ENCODE measurements around the gene DCAF11.

Gene DCAF11

DNA sequence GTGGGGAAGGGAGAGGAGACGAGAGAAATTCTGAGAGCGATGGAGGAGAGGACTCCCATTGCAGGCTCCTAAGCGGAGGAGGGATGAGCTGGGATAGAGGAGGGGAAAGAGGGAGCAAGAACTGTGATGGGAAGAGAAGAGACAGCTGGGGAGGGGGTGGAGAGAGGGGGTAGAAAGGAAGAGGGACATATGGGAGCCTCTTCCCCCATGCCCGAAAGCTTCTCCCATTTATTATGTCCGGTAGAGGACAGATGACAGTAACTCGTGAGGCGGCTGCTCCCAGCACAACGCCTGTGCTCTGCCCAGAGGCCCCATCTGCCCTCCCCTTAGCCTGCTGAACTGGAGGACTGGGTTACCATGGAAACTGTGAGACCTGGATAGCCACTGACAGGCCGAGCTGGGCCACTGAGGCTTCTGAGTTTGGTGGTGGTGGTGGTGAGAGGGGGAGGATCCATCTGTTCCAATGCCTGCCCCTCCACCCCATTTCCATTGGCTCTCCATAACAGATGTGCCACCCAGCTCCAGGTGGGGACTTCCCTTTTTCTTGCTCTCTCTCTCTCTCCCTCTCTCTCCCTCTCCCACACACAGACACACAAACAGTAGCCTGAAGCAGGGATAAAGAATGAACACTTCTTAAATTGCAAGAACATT is 35.0 kb upstream of the DCAF11 start:
- no peak for DNase-seq

GRCh38 chr14:24080142-24080530 is 34.4 kb upstream of the DCAF11 start:
- DNase-seq, result no peak

DNA sequence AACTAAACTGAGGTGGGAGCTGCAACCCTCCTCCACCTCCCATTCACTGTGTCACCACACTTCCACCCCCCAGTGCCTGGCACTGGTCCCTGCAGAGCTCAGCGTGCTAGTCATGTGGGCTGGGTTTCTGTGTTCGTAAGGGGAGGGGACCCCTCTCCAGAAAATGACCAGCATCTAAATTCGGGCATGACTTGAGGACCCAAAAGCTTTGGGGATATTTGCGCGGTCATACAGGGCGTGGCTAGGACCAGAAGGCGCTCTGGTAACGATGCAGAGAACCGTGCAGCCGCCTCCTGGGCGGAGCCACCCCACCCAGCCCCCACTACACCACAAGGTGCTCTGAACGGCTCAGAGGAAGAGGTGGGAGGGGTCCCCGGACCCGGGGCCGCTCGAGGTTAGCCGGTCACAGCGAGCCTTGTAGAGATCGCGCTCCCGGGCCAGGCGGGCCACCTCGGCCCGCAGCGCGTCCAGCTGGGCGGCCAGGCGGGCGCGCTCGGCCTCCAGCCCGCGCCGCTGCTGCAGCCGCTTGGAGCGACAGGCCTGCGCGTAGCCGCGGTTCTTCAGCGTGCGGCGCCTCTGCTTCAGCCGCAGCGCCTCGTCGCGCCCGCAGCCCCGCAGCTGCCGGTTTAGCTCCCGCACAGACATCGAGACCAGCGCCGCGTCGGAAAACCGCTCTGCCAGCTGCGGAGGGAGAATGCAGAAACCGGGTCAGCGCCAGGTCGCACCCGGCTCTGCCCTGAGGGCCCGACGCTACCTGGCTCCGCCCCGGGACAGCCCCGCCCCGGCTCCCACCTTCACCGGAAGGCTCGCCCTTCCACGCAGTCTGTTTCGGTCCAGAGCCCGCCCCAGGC is 33.5 kb upstream of the DCAF11 start:
- peak; percentile 72 for DNase-seq

GRCh38 chr14:24081739-24082211 is 32.8 kb upstream of the DCAF11 start:
- DNase-seq, result no peak

- DNase-seq, result no peak
Observed at GRCh38 chr14:24082411-24083080, 32.0 kb upstream of the DCAF11 start.

DNA sequence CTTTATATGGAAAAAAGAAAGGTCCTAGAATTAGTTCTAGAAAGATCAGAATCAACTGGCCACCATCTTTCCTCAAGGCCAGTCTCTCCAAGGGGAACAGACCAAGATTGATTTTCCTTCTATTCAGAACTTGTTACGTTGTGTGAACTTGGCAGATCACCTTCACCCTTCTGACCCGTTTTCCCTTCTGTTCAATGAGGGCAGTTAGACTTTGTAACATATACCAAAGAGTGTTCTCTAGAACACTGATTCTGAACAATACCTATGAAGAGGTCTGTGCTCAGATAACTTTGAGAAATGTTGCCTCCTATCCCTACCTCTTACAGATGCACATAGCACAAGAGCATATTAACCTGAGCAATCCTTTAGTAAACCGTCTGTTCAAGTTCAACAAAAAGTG is 31.1 kb upstream of the DCAF11 start:
- no peak for DNase-seq

DNA sequence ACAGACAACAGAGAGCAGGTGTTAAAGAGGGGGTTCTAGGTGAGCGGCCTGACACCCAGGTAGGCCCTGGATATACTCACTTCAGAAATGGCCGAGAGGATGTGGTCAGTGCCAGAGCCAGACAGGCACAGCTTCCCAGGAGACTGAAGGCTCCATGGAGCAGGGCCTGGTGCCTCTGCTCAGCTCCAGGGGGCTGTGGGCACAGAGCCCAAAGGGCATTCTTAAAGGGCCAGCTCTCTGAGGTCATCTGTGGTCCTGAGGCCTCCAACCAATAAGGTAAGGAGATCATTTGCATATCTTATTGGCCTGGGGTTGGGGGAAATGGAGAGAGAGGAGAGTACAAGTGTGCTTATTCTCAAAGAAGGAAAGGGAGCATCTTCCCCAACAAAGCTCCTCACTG is 30.1 kb upstream of the DCAF11 start:
- DNase-seq, result no peak

GRCh38 chr14:24085215-24085614 is 29.4 kb upstream of the DCAF11 start:
- no peak for DNase-seq

DNA sequence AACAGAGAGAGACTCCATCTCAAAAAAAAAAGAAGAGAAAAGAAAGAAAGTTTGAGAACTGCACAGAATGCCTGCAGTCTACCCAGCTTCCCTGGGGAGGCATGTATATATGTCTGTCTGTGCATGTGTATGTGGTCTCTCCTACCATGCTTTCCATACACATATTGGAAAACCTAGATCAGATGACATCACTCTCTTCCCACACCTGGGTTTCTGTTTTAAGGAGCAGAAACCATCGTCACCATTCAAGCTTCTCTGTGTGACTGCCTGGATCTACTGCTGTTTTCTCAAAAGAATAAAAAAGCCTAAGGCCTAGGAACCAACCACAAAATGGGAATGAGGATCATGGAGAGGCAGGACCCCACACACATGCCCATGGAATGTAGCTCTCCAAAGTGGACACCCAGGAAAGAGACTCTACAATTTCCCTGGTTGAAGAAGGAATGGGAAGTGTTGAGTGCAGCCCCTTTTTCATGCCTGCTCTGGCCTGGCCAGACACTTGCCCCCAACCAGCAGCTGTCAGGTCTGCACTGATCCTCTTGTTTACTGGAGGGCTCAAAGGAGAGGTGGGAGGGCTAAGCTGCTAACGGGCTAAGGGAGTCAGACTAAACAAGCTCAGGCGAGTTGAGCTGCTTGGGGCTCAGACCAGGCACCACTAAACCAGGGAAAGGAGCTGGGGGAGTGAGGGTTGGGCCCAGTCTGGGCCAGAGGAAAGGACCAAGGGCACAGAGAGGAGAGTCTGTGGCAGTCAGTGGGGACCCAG is 28.2 kb upstream of the DCAF11 start:
- no peak for DNase-seq

DNA sequence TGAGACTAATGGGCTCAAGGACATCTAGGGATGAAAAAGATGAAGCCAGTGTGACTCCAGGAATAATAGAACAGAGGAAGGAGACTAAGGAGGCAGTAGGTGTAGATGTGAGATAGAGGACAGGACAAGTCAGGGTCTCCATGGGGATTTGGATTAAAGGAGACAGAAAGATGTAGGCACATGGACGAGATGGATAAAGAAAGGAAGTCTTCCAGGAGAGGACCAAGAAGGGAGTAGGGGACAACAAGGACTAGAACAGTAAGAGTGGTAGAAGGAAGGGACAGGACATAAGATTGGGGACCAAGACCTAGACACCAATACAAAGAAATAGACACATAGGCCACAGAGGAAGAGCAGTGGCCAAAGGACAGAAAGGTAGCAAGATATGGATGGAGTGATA is 27.6 kb upstream of the DCAF11 start:
- DNase-seq, result no peak

DNA sequence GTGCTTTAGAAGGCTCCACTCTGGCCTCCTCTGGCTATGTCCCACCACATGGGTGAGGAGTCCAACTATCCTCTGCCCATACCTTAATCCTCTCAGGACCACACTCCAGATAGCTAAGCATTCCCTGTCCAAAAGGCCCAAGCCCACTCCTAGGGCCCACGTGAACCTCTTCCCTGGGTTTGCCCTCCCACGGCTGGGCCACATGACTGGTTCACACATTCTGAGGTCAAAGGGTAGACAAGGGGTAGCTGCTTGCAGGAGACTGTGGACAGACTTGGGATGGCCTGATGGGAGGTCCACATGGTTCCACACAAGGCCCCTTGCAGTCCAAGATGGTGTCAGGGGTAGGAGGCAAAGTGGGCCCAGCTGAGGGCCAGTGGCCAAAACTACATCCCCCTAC is 26.5 kb upstream of the DCAF11 start:
- no peak for DNase-seq

GRCh38 chr14:24089890-24090289 is 24.7 kb upstream of the DCAF11 start:
- DNase-seq, result no peak

- no peak for DNase-seq
Observed at GRCh38 chr14:24092110-24092504, 22.5 kb upstream of the DCAF11 start.

- DNase-seq, result no peak
Observed at GRCh38 chr14:24092505-24093206, 21.9 kb upstream of the DCAF11 start.

DNA sequence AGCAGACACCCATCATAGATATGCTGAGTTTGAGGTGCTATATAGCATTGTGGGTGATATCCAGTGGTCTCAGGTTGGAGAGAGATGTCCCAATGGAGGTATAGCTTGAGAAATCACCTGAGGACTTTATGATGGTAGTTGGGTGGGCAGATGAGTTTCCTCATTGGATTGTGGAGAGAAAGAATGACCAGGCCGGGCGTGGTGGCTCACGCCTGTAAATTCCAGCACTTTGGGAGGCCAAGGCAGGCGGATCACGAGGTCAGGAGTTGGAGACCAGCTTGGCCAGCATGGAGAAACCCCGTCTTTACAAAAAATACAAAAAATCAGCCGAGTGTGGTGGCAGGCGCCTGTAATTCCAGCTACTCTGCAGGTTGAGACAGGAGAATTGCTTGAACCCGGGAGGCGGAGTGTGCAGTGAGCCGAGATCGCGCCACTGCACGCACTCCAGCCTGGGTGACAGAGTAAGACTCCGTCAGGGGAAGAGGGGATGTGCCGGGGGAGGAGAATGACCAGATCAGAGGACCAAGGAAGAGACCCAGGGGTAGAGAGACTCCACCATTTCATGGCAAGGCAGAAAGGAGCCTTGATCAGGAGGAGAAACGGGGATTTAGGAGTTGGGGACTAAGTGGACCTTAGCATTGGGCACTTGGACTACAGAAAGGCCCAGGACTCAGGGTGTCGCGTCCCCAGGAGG is 21.2 kb upstream of the DCAF11 start:
- DNase-seq, result no peak

- DNase-seq, result peak; percentile 91
Observed at GRCh38 chr14:24093901-24094840, 20.4 kb upstream of the DCAF11 start, which contains the start of gene PCK2. TSS of gene PCK2 (plus strand) at chr14:24094311. CDS start at chr14:24094406, 95 bp downstream.

DNA sequence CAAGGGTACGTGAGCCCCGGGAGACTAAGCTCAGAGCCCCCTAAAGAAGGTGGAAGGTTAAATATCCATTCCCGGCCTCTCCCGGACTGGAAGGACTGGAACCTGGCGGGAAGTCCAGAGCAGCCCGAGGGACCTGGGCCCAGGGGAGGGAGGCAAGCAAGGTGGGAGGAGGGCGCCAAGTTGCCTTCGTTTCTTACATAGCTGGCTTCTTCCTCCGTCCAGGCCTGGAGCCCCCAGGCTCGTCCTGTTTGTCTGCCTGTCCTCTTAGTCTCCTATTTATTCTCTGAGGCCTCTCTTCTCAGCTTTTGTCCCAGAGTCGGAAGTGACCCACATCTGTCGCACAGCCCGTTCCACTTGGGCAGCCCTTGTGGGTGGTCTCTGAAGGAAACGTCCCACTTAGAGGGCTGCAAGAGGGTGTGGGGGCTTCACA is 19.7 kb upstream of the DCAF11 start:
- DNase-seq, result peak; percentile 16

DNA sequence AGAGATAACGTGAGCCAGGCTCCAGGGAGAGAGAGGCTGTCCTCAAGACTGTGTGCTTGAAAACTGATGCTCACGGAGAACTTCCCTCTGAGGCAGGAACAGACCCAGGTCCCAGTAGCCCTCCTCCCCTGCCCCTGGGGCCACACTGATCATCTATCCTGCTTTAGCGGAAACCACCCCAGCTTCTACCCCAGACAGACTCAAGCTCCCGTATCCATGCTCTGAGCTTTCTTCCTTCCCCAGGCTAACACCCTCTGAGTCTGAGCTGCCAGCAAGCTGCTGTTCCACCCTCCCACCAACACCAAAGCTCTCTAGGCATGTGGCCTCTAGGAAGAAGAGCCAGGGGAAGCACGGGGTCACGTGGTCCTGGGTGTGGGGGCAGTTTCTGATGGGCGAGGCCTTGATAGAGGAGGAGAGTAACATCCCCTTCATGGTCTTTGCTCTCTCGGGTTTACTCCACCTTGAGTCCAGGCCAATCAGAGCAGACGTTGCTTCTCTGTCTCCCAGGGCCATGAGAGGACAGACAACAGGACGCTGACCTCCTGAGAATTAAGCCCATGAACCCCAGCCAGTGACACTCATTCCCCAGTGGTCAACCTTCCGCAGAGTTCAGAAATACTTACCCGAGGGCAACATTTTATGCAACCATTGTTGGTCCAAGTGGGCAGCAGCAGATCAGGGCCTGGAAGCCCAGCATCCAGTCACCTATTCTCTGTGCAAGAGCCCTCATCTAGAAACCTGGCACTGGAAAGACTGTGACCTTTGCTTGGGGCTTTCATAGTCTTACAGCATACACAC is 19.1 kb upstream of the DCAF11 start:
- peak; percentile 62 for DNase-seq

- DNase-seq, result no peak
Observed at GRCh38 chr14:24096545-24097181, 17.9 kb upstream of the DCAF11 start.

Data from stimulated activated CD4-positive, alpha-beta T cell treated with anti-CD3 and anti-CD28 coated beads, Interleukin-4, amount 100 ng/mL, for 1 hour (primary cell).